ENCODE data around the gene TNKS2.
"Not testable (repeated sequence)": the region's sequence is repeated elsewhere in the genome, so short reads cannot be mapped to it uniquely, and the experiment has no call there.

TNKS2 gene

GRCh38 chr10:91891125-91892001 lies 93.1 kb downstream of the TNKS2 start:
- DNase-seq (ENCODE audit: low read depth), result peak; percentile 32
- TF ChIP-seq, protein P1, sequence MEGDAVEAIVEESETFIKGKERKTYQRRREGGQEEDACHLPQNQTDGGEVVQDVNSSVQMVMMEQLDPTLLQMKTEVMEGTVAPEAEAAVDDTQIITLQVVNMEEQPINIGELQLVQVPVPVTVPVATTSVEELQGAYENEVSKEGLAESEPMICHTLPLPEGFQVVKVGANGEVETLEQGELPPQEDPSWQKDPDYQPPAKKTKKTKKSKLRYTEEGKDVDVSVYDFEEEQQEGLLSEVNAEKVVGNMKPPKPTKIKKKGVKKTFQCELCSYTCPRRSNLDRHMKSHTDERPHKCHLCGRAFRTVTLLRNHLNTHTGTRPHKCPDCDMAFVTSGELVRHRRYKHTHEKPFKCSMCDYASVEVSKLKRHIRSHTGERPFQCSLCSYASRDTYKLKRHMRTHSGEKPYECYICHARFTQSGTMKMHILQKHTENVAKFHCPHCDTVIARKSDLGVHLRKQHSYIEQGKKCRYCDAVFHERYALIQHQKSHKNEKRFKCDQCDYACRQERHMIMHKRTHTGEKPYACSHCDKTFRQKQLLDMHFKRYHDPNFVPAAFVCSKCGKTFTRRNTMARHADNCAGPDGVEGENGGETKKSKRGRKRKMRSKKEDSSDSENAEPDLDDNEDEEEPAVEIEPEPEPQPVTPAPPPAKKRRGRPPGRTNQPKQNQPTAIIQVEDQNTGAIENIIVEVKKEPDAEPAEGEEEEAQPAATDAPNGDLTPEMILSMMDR (IDR thresholded peaks at IDR 0.05; ENCODE audit: control insufficient read depth, extremely low read depth, insufficient read depth), result no peak

GRCh38 chr10:91893051-91893450 lies 94.8 kb downstream of the TNKS2 start:
- TF ChIP-seq, protein P1 (IDR thresholded peaks at IDR 0.05; ENCODE audit: control insufficient read depth, extremely low read depth, insufficient read depth), result no peak
- DNase-seq (ENCODE audit: low read depth), result no peak
- no peak overlapping the region for H3K4me3 ChIP-seq (ENCODE audit: low read depth, low read length)

More at GRCh38 chr10:91891125-91892001, 93.1 kb downstream of the TNKS2 start:
- H3K4me3 ChIP-seq (ENCODE audit: low read depth, low read length), result no peak overlapping the region

GRCh38 chr10:91894261-91894685 lies 96.0 kb downstream of the TNKS2 start:
- DNase-seq (ENCODE audit: low read depth), result not testable (repeated sequence)

DNA sequence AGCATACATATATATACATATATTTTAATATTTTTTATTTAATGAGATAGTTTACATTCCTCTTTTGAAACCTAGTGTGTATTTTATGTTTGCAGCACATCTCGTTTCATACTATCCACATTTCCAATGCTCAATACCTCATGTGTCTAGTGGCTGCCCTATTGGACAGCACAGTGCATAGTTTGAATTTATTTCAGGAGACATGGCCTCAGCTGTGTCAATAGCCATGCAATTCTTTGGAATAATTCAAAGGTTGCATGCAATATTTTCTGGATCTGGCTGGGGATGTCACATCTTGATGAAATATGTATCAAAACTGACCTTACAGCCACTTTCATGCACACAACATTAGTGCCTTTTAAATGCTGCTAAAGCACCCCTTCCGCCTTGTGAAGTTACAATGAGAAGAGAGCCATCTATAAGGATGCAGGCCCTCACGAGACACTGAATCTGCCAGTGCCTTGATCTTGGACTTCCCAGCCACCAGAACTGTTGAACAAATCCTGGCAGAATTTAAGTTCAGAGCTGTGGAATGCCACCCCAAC lies 98.1 kb downstream of the TNKS2 start:
- no peak for DNase-seq (ENCODE audit: low read depth)
- TF ChIP-seq, protein P1 (IDR thresholded peaks at IDR 0.05; ENCODE audit: control insufficient read depth, extremely low read depth, insufficient read depth), result no peak
- H3K4me3 ChIP-seq (ENCODE audit: low read depth, low read length), result no peak overlapping the region

More at GRCh38 chr10:91894261-91894685, 96.0 kb downstream of the TNKS2 start:
- H3K4me3 ChIP-seq (ENCODE audit: low read depth, low read length), result not testable (repeated sequence)

GRCh38 chr10:91897421-91897820 lies 99.2 kb downstream of the TNKS2 start:
- DNase-seq (ENCODE audit: low read depth), result no peak
- TF ChIP-seq, protein P1 (IDR thresholded peaks at IDR 0.05; ENCODE audit: control insufficient read depth, extremely low read depth, insufficient read depth), result no peak
- H3K4me3 ChIP-seq (ENCODE audit: low read depth, low read length), result no peak overlapping the region

GRCh38 chr10:91901784-91902677 lies 103.8 kb downstream of the TNKS2 start:
- TF ChIP-seq, protein P1 (IDR thresholded peaks at IDR 0.05; ENCODE audit: control insufficient read depth, extremely low read depth, insufficient read depth), result no peak
- DNase-seq (ENCODE audit: low read depth), result peak; percentile 53
- H3K4me3 ChIP-seq (ENCODE audit: low read depth, low read length), result no peak overlapping the region
